Coronary artery (tissue), 2 donors: Measurements from ENCODE around the gene MTIF3.

Source experiments
- DNase-seq: peaks from one replicate; pipeline ENCODE4 v3.0.0-alpha.2; 2017; ENCODE audit warnings: low spot score
- H3K27ac ChIP-seq, 2 donors: fragments of 200-600 bp; sonication (generic); one replicate each; pipeline ENCODE4 v1.5.1; 2016 to 2019
- H3K4me3 ChIP-seq: fragments of 200-600 bp; sonication (generic); 2 replicates; pipeline ENCODE4 v1.5.1; 2016; ENCODE audit warnings: mild to moderate bottlenecking, moderate library complexity
- CTCF ChIP-seq: fragments of 200-600 bp; sonication (generic); IDR thresholded peaks from one replicate; pipeline ENCODE4 v1.5.1; 2019; ENCODE audit warnings: antibody characterized with exemption

The MTIF3 gene

GRCh38 chr13:27455331-27455855, 5.0 kb upstream of the MTIF3 start:
- Histone ChIP-seq H3K27ac (no peak overlapping the region), H3K4me3 (peak overlapping the region; percentile 25)
- no peak for DNase-seq

GRCh38 chr13:27450921-27451471, 632 bp upstream of the MTIF3 start:
- DNase-seq: no peak
- no peak for TF ChIP-seq CTCF
- Histone ChIP-seq H3K27ac (peak overlapping the region; percentile 90 to 99), H3K4me3 (peak overlapping the region; percentile 94)

More at GRCh38 chr13:27455331-27455855, 5.0 kb upstream of the MTIF3 start:
- TF ChIP-seq CTCF: no peak

GRCh38 chr13:27449081-27449603, 1.2 kb downstream of the MTIF3 start:
- no peak for TF ChIP-seq CTCF
- H3K27ac ChIP-seq: peak overlapping the region; percentile 90 to 99

GRCh38 chr13:27448308-27448707, 2.1 kb downstream of the MTIF3 start:
- DNase-seq: no peak
- Histone ChIP-seq H3K27ac (no peak overlapping the region), H3K4me3 (no peak overlapping the region)
- TF ChIP-seq CTCF: no peak

More at GRCh38 chr13:27449081-27449603, 1.2 kb downstream of the MTIF3 start:
- no peak for DNase-seq
- H3K4me3 ChIP-seq: peak overlapping the region; percentile 94

- H3K4me3 ChIP-seq: no peak overlapping the region
- TF ChIP-seq CTCF: no peak
- DNase-seq: no peak
- no peak overlapping the region for H3K27ac ChIP-seq
Measured at GRCh38 chr13:27446986-27447583, 3.3 kb downstream of the MTIF3 start.

GRCh38 chr13:27442797-27443196, 7.6 kb downstream of the MTIF3 start:
- Histone ChIP-seq H3K4me3 (no peak overlapping the region), H3K27ac (no peak overlapping the region)
- no peak for DNase-seq
- no peak for TF ChIP-seq CTCF
